Panc1 (cell line): ENCODE data around the gene CCN6.

Experiments used
- POLR2AphosphoS5 ChIP-seq: IDR thresholded peaks from 2 replicates; pipeline ENCODE4 v1.6.1; 2012; ENCODE audit warnings: mild to moderate bottlenecking, low read depth, low read length, moderate library complexity
- SIN3A ChIP-seq: IDR thresholded peaks from 2 replicates; pipeline ENCODE4 v1.6.1; 2012; ENCODE audit warnings: low read depth, mild to moderate bottlenecking, low read length, moderate library complexity, borderline replicate concordance; ENCODE audit not compliant: insufficient read depth
- TCF7L2 ChIP-seq: IDR thresholded peaks from 2 replicates; pipeline ENCODE4 v1.6.1; 2011; ENCODE audit warnings: mild to moderate bottlenecking, low read depth, low read length, inconsistent platforms
- TF ChIP-seq, protein P1 (sequence below): fragments of 450-650 bp; IDR thresholded peaks from 2 replicates; pipeline ENCODE4 v1.5.1; 2017; ENCODE audit warnings: mild to moderate bottlenecking
- TF ChIP-seq, protein P2 (sequence below), 2 experiments: IDR thresholded peaks; 2 replicates each; pipeline ENCODE4 v1.6.1; 2011 to 2012; ENCODE audit warnings: low read depth in 2 of 2, control low read depth in 1 of 2, low read length in 1 of 2, mild to moderate bottlenecking in 1 of 2, moderate library complexity in 1 of 2; ENCODE audit not compliant: insufficient read depth in 1 of 2

DNA sequence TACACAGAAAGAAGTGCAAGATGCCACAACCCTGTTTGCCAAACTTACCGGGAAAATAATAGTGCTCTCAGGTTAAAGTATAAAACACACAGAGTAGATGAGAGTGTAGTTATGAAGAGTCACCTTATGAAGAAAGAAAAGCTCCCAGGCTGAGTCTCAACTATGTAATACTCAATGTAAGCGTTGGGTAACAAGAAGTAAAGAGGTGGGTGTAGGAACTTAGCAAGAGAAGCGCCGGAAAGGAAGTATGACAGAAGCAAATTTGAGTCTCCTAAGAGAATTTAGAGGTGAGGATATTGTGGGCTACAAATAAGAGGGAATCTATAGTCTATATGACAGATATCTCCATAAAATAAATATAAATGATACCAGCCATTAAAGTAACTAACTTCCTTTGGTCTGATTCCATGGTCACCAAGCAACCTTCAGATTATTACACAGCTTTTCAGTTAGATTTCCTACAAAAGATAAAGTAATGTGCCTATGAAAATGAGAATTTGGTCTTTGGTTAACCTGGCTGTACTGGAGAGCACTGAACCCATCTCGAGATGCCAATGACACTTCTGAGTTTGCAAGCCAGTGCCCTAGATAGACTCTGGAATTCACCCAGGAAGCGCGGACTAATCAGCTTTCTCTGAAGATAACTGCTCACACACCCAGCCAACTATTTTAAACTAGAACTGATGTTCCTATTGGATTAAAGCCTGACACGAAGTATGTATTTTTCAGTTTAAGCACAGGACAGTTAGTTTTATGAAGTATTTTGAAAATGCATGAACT, 31.6 kb downstream of the CCN6 start:
- TF ChIP-seq, protein P1, sequence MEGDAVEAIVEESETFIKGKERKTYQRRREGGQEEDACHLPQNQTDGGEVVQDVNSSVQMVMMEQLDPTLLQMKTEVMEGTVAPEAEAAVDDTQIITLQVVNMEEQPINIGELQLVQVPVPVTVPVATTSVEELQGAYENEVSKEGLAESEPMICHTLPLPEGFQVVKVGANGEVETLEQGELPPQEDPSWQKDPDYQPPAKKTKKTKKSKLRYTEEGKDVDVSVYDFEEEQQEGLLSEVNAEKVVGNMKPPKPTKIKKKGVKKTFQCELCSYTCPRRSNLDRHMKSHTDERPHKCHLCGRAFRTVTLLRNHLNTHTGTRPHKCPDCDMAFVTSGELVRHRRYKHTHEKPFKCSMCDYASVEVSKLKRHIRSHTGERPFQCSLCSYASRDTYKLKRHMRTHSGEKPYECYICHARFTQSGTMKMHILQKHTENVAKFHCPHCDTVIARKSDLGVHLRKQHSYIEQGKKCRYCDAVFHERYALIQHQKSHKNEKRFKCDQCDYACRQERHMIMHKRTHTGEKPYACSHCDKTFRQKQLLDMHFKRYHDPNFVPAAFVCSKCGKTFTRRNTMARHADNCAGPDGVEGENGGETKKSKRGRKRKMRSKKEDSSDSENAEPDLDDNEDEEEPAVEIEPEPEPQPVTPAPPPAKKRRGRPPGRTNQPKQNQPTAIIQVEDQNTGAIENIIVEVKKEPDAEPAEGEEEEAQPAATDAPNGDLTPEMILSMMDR: no peak
- TF ChIP-seq POLR2AphosphoS5 (no peak), SIN3A (no peak), TCF7L2 (no peak)
- TF ChIP-seq, protein P2, sequence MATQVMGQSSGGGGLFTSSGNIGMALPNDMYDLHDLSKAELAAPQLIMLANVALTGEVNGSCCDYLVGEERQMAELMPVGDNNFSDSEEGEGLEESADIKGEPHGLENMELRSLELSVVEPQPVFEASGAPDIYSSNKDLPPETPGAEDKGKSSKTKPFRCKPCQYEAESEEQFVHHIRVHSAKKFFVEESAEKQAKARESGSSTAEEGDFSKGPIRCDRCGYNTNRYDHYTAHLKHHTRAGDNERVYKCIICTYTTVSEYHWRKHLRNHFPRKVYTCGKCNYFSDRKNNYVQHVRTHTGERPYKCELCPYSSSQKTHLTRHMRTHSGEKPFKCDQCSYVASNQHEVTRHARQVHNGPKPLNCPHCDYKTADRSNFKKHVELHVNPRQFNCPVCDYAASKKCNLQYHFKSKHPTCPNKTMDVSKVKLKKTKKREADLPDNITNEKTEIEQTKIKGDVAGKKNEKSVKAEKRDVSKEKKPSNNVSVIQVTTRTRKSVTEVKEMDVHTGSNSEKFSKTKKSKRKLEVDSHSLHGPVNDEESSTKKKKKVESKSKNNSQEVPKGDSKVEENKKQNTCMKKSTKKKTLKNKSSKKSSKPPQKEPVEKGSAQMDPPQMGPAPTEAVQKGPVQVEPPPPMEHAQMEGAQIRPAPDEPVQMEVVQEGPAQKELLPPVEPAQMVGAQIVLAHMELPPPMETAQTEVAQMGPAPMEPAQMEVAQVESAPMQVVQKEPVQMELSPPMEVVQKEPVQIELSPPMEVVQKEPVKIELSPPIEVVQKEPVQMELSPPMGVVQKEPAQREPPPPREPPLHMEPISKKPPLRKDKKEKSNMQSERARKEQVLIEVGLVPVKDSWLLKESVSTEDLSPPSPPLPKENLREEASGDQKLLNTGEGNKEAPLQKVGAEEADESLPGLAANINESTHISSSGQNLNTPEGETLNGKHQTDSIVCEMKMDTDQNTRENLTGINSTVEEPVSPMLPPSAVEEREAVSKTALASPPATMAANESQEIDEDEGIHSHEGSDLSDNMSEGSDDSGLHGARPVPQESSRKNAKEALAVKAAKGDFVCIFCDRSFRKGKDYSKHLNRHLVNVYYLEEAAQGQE (IDR thresholded peaks at IDR 0.05; ENCODE audit: insufficient read depth in 1 of 2, low read depth in 2 of 2, low read length in 1 of 2): no peak
